K562 (cell line): ENCODE data around the gene UMODL1. TPM values are rescaled to one million over a fixed set of nuclear protein-coding genes. Genes with fewer than 3 reads are reported as not detected.

Source experiments
- ATAC-seq: fragments of 200-7000 bp; cut with Tn5 transposase; 3 replicates; pipeline ENCODE4 v1.9.1; 2020; ENCODE audit warnings: moderate library complexity
- BruUV-seq: library from RNA; stranded (reverse); fragments of 400-500 nt; replicated peaks from 2 replicates; lab custom pipeline; 2021; lab: Mats Ljungman, UMichigan
- CTCF ChIA-PET: fragments of 300-600 bp; formaldehyde crosslinking; extraction: SDS; loops from one replicate; lab custom pipeline; 2021; ENCODE audit warnings: low intra/inter-chr PET ratio; lab: Yijun Ruan, JAX
- POLR2A ChIA-PET: fragments of 300-600, 350-650 bp; sonication (Branson Sonifier 250); formaldehyde crosslinking; extraction: SDS; loops from one replicate; lab custom pipeline; 2021; ENCODE audit warnings: antibody characterized with exemption, inconsistent platforms; lab: Yijun Ruan, JAX
- DNase-seq, 4 experiments: peaks; one replicate each; pipeline versions ENCODE4 v3.0.0 to v3.0.0-alpha.2; 2011 to 2018; ENCODE audit warnings: low spot score in 3 of 4, mixed read lengths in 3 of 4; ENCODE audit errors: extremely low read depth in 1 of 4
- FAIRE-seq: peaks from 2 replicates; lab custom pipeline; 2011; peaks lifted over from hg19 to GRCh38; lab: Jason Lieb, UNC
- H2AFZ ChIP-seq: 2 replicates; pipeline ENCODE4 v1.6.0; 2011; ENCODE audit warnings: low read depth, low read length, control low read depth, inconsistent platforms
- H3K27ac ChIP-seq: fragments of 200-600 bp; 3 replicates; pipeline ENCODE4 v1.8.0; 2011; ENCODE audit warnings: low read depth, mild to moderate bottlenecking, control low read depth, inconsistent platforms, low read length, moderate library complexity, mixed read lengths; ENCODE audit errors: extremely low read depth
- H3K27me3 ChIP-seq, 2 experiments: fragments of 300-600 bp in 1 of 2; 2 replicates in 1 of 2; 3 replicates in 1 of 2; pipeline versions ENCODE4 v1.6.0 to v1.8.0; 2011; ENCODE audit warnings: inconsistent platforms in 2 of 2, low read length in 2 of 2, mild to moderate bottlenecking in 1 of 2, mixed read lengths in 1 of 2, moderate library complexity in 1 of 2; ENCODE audit not compliant: control insufficient read depth in 2 of 2, insufficient read depth in 2 of 2
- H3K36me3 ChIP-seq: fragments of 300-600 bp; 3 replicates; pipeline ENCODE4 v1.8.0; 2011; ENCODE audit warnings: mild to moderate bottlenecking, low read length, inconsistent platforms; ENCODE audit not compliant: control insufficient read depth, insufficient read depth
- H3K4me1 ChIP-seq, 2 experiments: fragments of 200-600 bp in 1 of 2; replicated peaks in 1 of 2; 2 replicates in 1 of 2; 3 replicates in 1 of 2; pipeline versions ENCODE4 v1.5.1 to v1.8.0; 2011; ENCODE audit warnings: inconsistent platforms in 2 of 2, low read length in 2 of 2, mild to moderate bottlenecking in 1 of 2, mixed read lengths in 1 of 2, moderate library complexity in 1 of 2; ENCODE audit not compliant: control insufficient read depth in 2 of 2, insufficient read depth in 2 of 2
- H3K4me2 ChIP-seq: 2 replicates; pipeline ENCODE4 v1.6.1; 2011; ENCODE audit warnings: low read length, control low read depth, inconsistent platforms, mixed read lengths; ENCODE audit not compliant: insufficient read depth
- H3K4me3 ChIP-seq: fragments of 200-600 bp; sonication (generic), shearing (Covaris generic); 2 replicates; pipeline ENCODE4 v1.5.1; 2016; ENCODE audit warnings: control low read depth, inconsistent platforms
- H3K79me2 ChIP-seq: fragments of 200-600 bp; 3 replicates; pipeline ENCODE4 v1.8.0; 2011; ENCODE audit warnings: low read length, inconsistent platforms; ENCODE audit not compliant: control insufficient read depth, insufficient read depth
- H3K9ac ChIP-seq, 2 experiments: 2 replicates each; pipeline versions ENCODE4 v1.6.0 to v1.6.1; 2011; ENCODE audit warnings: low read depth in 2 of 2, low read length in 2 of 2, control low read depth in 1 of 2, inconsistent platforms in 1 of 2, mild to moderate bottlenecking in 1 of 2, mixed read lengths in 1 of 2; ENCODE audit not compliant: insufficient read depth in 1 of 2
- H3K9me1 ChIP-seq: one replicate; pipeline ENCODE4 v1.6.0; 2011; ENCODE audit warnings: inconsistent platforms, mild to moderate bottlenecking, low read length, moderate library complexity; ENCODE audit not compliant: control insufficient read depth, insufficient read depth
- H3K9me3 ChIP-seq: replicated peaks from 2 replicates; pipeline ENCODE4 v1.5.1; 2011; ENCODE audit warnings: low read depth, low read length, inconsistent platforms; ENCODE audit not compliant: control insufficient read depth, insufficient read depth
- H4K20me1 ChIP-seq: replicated peaks from 2 replicates; pipeline ENCODE4 v1.6.1; 2011; ENCODE audit warnings: low read length, inconsistent platforms, mixed read lengths; ENCODE audit not compliant: control insufficient read depth, insufficient read depth
- GATAD2B ChIP-seq: fragments of 450-650 bp; IDR thresholded peaks from 2 replicates; pipeline ENCODE4 v1.6.1; 2017; ENCODE audit warnings: mild to moderate bottlenecking, borderline replicate concordance
- NR2C1 ChIP-seq, 2 experiments: fragments of 450-650 bp; IDR thresholded peaks; 2 replicates each; pipeline ENCODE4 v1.6.1; 2017; ENCODE audit warnings: mild to moderate bottlenecking in 2 of 2, antibody characterized with exemption in 1 of 2, inconsistent platforms in 1 of 2, missing compliant biosample characterization in 1 of 2, missing genetic modification characterization in 1 of 2
- TARDBP ChIP-seq: fragments of 450-650 bp; IDR thresholded peaks from 2 replicates; pipeline ENCODE4 v1.6.1; 2016
- ZNF707 ChIP-seq: fragments of 250-450 bp; sonication (Bioruptor Pico); conservative IDR thresholded peaks from 2 replicates; pipeline ENCODE4 v1.8.0; 2022; ENCODE audit warnings: inconsistent platforms, mild to moderate bottlenecking, moderate library complexity
- WGBS: fragments of 100-300 bp; shearing (Covaris generic); methylation state at CpG from one replicate; pipeline ENCODE4 v1.1.6; 2016; ENCODE audit warnings: low coverage, mixed read lengths; ENCODE audit not compliant: insufficient coverage; ENCODE audit errors: missing lambda C conversion rate; 5-methylcytosine and 5-hydroxymethylcytosine counted together
- in situ Hi-C: fragments of 300-500 bp; cut with MboI; formaldehyde crosslinking; loops from 4 replicates; pipeline ENCODE4 v1.15.0; 2018; ENCODE audit warnings: inconsistent platforms, mixed read lengths
- intact Hi-C: fragments of 100-400 bp; cut with micrococcal nuclease; formaldehyde crosslinking; loops from 2 replicates; pipeline ENCODE4 v1.14.2; 2022
- polyA plus RNA-seq, 8 experiments: library from polyadenylated mRNA; depleted of rRNA in 4 of 8; stranded (reverse) in 5 of 8; unstranded in 3 of 8; fragments of >200 nt; fragmentation: Nextera tagmentation in 2 of 8; fragmentation: Illumina TruSeq in 1 of 8; extraction: Ambion mirVana in 2 of 8; extraction: Trizol in 1 of 8; gene quantifications; 2 replicates each; pipeline versions ENCODE4 v1.2.1 to v1.2.3, GENCODE V29; 2011 to 2014; ENCODE audit warnings: inconsistent platforms in 1 of 8, missing spikeins in 1 of 8
- total RNA-seq, 7 experiments: library from RNA; depleted of rRNA in 6 of 7; stranded (reverse); fragments of >200 nt in 6 of 7; fragmentation: Illumina TruSeq in 2 of 7; extraction: Trizol in 2 of 7; gene quantifications; 2 replicates each; pipeline versions ENCODE4 v1.2.1 to v1.2.3, GENCODE V29; 2011 to 2021; ENCODE audit warnings: low replicate concordance in 1 of 7
- TF ChIP-seq, protein P1 (sequence below): sonication (generic); formaldehyde crosslinking; IDR thresholded peaks from 2 replicates; pipeline ENCODE4 v1.8.0; 2023; ENCODE audit warnings: mild to moderate bottlenecking, missing genetic modification reagents
- TF ChIP-seq, protein P2 (sequence below): fragments of 450-650 bp; conservative IDR thresholded peaks from 2 replicates; pipeline ENCODE4 v1.6.1; 2016; ENCODE audit warnings: missing genetic modification characterization, low read depth, mild to moderate bottlenecking, control low read depth, missing compliant biosample characterization
- TF ChIP-seq, protein P3 (sequence below): sonication (generic); IDR thresholded peaks from 2 replicates; pipeline ENCODE4 v1.6.1; 2016
- TF ChIP-seq, protein P4 (sequence below): fragments of 450-650 bp; IDR thresholded peaks from 2 replicates; pipeline ENCODE4 v1.6.1; 2017; ENCODE audit warnings: mild to moderate bottlenecking, moderate library complexity

Gene UMODL1
- total and polyA plus RNA-seq, 9 of the 15 experiments (the other 6 are each of a cell fraction or from before 2014, with no cell fraction given) = not detected

DNA sequence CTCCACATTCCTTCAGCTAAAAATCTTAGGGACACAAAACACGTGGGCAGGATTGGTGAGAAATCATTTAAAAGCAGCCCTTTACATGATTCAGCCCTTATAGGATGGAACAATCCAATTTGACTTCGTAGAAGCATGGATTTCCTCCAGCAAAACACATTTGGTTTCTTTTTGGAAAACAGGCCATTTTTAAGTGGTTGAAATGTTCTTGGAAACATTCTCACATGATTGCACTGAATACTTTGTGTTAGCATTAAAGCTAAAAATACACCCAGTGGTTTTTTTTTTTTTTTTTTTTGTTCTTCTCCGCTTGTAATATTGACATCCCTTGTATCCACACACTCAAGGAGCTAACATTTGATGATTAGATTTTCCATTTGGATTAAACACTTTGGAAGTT lies 105.7 kb downstream of the UMODL1 start:
- no TSS peak for BruUV-seq
- no peak overlapping the region for H3K4me3 ChIP-seq
- TF ChIP-seq NR2C1 (IDR thresholded peaks at IDR 0.05) (no peak), NR2C1 (tag; IDR thresholded peaks at IDR 0.05) (no peak), ZNF707 (no peak), TARDBP (no peak), GATAD2B (no peak)
- TF ChIP-seq, protein P1, sequence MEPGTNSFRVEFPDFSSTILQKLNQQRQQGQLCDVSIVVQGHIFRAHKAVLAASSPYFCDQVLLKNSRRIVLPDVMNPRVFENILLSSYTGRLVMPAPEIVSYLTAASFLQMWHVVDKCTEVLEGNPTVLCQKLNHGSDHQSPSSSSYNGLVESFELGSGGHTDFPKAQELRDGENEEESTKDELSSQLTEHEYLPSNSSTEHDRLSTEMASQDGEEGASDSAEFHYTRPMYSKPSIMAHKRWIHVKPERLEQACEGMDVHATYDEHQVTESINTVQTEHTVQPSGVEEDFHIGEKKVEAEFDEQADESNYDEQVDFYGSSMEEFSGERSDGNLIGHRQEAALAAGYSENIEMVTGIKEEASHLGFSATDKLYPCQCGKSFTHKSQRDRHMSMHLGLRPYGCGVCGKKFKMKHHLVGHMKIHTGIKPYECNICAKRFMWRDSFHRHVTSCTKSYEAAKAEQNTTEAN = no peak
- TF ChIP-seq, protein P2, sequence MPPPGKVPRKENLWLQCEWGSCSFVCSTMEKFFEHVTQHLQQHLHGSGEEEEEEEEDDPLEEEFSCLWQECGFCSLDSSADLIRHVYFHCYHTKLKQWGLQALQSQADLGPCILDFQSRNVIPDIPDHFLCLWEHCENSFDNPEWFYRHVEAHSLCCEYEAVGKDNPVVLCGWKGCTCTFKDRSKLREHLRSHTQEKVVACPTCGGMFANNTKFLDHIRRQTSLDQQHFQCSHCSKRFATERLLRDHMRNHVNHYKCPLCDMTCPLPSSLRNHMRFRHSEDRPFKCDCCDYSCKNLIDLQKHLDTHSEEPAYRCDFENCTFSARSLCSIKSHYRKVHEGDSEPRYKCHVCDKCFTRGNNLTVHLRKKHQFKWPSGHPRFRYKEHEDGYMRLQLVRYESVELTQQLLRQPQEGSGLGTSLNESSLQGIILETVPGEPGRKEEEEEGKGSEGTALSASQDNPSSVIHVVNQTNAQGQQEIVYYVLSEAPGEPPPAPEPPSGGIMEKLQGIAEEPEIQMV (tag) = no peak
- TF ChIP-seq, protein P3, sequence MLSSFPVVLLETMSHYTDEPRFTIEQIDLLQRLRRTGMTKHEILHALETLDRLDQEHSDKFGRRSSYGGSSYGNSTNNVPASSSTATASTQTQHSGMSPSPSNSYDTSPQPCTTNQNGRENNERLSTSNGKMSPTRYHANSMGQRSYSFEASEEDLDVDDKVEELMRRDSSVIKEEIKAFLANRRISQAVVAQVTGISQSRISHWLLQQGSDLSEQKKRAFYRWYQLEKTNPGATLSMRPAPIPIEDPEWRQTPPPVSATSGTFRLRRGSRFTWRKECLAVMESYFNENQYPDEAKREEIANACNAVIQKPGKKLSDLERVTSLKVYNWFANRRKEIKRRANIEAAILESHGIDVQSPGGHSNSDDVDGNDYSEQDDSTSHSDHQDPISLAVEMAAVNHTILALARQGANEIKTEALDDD = no peak
- TF ChIP-seq, protein P4, sequence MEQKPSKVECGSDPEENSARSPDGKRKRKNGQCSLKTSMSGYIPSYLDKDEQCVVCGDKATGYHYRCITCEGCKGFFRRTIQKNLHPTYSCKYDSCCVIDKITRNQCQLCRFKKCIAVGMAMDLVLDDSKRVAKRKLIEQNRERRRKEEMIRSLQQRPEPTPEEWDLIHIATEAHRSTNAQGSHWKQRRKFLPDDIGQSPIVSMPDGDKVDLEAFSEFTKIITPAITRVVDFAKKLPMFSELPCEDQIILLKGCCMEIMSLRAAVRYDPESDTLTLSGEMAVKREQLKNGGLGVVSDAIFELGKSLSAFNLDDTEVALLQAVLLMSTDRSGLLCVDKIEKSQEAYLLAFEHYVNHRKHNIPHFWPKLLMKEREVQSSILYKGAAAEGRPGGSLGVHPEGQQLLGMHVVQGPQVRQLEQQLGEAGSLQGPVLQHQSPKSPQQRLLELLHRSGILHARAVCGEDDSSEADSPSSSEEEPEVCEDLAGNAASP = no peak
- ATAC-seq = no peak
- ChIA-PET POLR2A (interaction anchor here (1.6 kb wide), 1 partner anchor 11 kb away, joined by 3 read pairs; no protein-coding TSS in a partner anchor), CTCF (no interaction called here)
- no peaks in the 10 kb centered on the region for H3K4me1 ChIP-seq
- no peak overlapping the region for H2AFZ ChIP-seq
- no peaks in the 10 kb centered on the region for H3K9me3 ChIP-seq
- no peak overlapping the region for H3K9ac ChIP-seq
- in situ Hi-C loops = no loop called here
- WGBS = 0% methylated on average over 3 of the region's 3 CpGs
- H3K79me2 ChIP-seq = no peaks in the 10 kb centered on the region
- intact Hi-C loops = no loop called here
- no peak for FAIRE-seq
- H3K27me3 ChIP-seq = peaks cover 21 to 34% of the 10 kb centered on the region in 2 experiments; a peak in 4 of 5 replicates
- H3K36me3 ChIP-seq = no peaks in the 10 kb centered on the region
- no peaks in the 10 kb centered on the region for H4K20me1 ChIP-seq
- H3K4me2 ChIP-seq = no peak overlapping the region
- no peak overlapping the region for H3K27ac ChIP-seq
- no peak for DNase-seq
- H3K9me1 ChIP-seq = no peaks in the 10 kb centered on the region
